IMR-90 (cell line): ENCODE data around the gene PRDM10. TPM values are rescaled to one million over a fixed set of nuclear protein-coding genes. Genes with fewer than 3 reads are reported as not detected.

Experiments
- ATAC-seq: fragments of 200-7000 bp; cut with Tn5 transposase; 2 replicates; pipeline ENCODE4 v1.9.1; 2020; ENCODE audit warnings: low read depth, mild to moderate bottlenecking, moderate library complexity
- BruUV-seq: library from RNA; stranded (reverse); fragments of 400-500 nt; replicated peaks from 2 replicates; lab custom pipeline; 2021; lab: Mats Ljungman, UMichigan
- CTCF ChIA-PET: fragments of 300-600 bp; formaldehyde crosslinking; extraction: SDS; loops from one replicate; lab custom pipeline; 2021; ENCODE audit warnings: antibody characterized with exemption; lab: Yijun Ruan, JAX
- POLR2A ChIA-PET: fragments of 300-600 bp; sonication (Branson Sonifier 250); formaldehyde crosslinking; loops from one replicate; lab custom pipeline; 2022; ENCODE audit warnings: antibody characterized with exemption; ENCODE audit not compliant: unreplicated experiment; lab: Charles Lee
- DNase-seq: peaks from one replicate; pipeline ENCODE4 v3.0.0; 2013
- H2AFZ ChIP-seq: replicated peaks from 2 replicates; pipeline ENCODE3; 2013; ENCODE audit warnings: low read length, mild to moderate bottlenecking; ENCODE audit not compliant: poor library complexity
- H2AK5ac ChIP-seq: 2 replicates; pipeline ENCODE4 v1.6.1; 2013; ENCODE audit warnings: low read depth, low read length, inconsistent platforms
- H2AK9ac ChIP-seq: replicated peaks from 2 replicates; pipeline ENCODE3; 2013; ENCODE audit warnings: mild to moderate bottlenecking, low read depth, low read length, moderate library complexity; ENCODE audit not compliant: poor library complexity
- H2BK120ac ChIP-seq: 2 replicates; pipeline ENCODE4 v1.6.1; 2013; ENCODE audit warnings: low read depth, low read length, inconsistent platforms
- H2BK15ac ChIP-seq: 3 replicates; pipeline ENCODE4 v1.6.1; 2013; ENCODE audit warnings: low read depth, low read length, inconsistent platforms
- H2BK20ac ChIP-seq: 2 replicates; pipeline ENCODE4 v1.6.1; 2013; ENCODE audit warnings: low read depth, mild to moderate bottlenecking, inconsistent platforms, low read length, moderate library complexity
- H2BK5ac ChIP-seq: 2 replicates; pipeline ENCODE4 v1.6.1; 2013; ENCODE audit warnings: mild to moderate bottlenecking, low read depth, low read length, inconsistent platforms; ENCODE audit not compliant: poor library complexity, severe bottlenecking
- H3K14ac ChIP-seq: replicated peaks from 2 replicates; pipeline ENCODE4 v1.6.1; 2013; ENCODE audit warnings: low read depth, low read length, inconsistent platforms
- H3K18ac ChIP-seq: 2 replicates; pipeline ENCODE4 v1.6.1; 2013; ENCODE audit warnings: low read depth, low read length, control low read depth
- H3K23ac ChIP-seq: 2 replicates; pipeline ENCODE4 v1.6.1; 2013; ENCODE audit warnings: low read depth, low read length, inconsistent platforms
- H3K27ac ChIP-seq: 2 replicates; pipeline ENCODE4 v1.5.1; 2013; ENCODE audit warnings: mild to moderate bottlenecking, control low read depth, low read length; ENCODE audit not compliant: insufficient read depth
- H3K27me3 ChIP-seq: 2 replicates; pipeline ENCODE4 v1.6.1; 2013; ENCODE audit warnings: low read length; ENCODE audit not compliant: control insufficient read depth, insufficient read depth
- H3K36me3 ChIP-seq: 2 replicates; pipeline ENCODE4 v1.6.1; 2013; ENCODE audit warnings: low read length, mixed read lengths; ENCODE audit not compliant: control insufficient read depth, insufficient read depth
- H3K4ac ChIP-seq: 2 replicates; pipeline ENCODE4 v1.6.1; 2013; ENCODE audit warnings: low read depth, low read length, inconsistent platforms
- H3K4me1 ChIP-seq: 2 replicates; pipeline ENCODE4 v1.6.1; 2013; ENCODE audit warnings: low read length, mixed read lengths; ENCODE audit not compliant: control insufficient read depth, insufficient read depth
- H3K4me2 ChIP-seq: 2 replicates; pipeline ENCODE4 v1.6.1; 2013; ENCODE audit warnings: low read depth, mild to moderate bottlenecking, control low read depth, low read length, moderate library complexity
- H3K4me3 ChIP-seq: 2 replicates; pipeline ENCODE4 v1.5.1; 2013; ENCODE audit warnings: low read depth, mild to moderate bottlenecking, control low read depth, low read length, moderate library complexity; ENCODE audit not compliant: insufficient read depth
- H3K56ac ChIP-seq: 2 replicates; pipeline ENCODE4 v1.6.1; 2013; ENCODE audit warnings: low read length, inconsistent platforms; ENCODE audit not compliant: insufficient read depth; ENCODE audit errors: extremely low read depth
- H3K79me1 ChIP-seq, 2 experiments: 2 replicates each; pipeline ENCODE4 v1.6.1; 2013; ENCODE audit warnings: low read length in 2 of 2, inconsistent platforms in 1 of 2, low read depth in 1 of 2
- H3K9ac ChIP-seq: 2 replicates; pipeline ENCODE4 v1.6.1; 2013; ENCODE audit warnings: low read depth, low read length, control low read depth
- H3K9me1 ChIP-seq: 2 replicates; pipeline ENCODE4 v1.6.1; 2013; ENCODE audit warnings: low read length, inconsistent platforms; ENCODE audit not compliant: insufficient read depth
- H3K9me3 ChIP-seq: 2 replicates; pipeline ENCODE4 v1.6.1; 2013; ENCODE audit warnings: low read length; ENCODE audit not compliant: control insufficient read depth, insufficient read depth
- H4K20me1 ChIP-seq: 2 replicates; pipeline ENCODE4 v1.6.1; 2013; ENCODE audit warnings: low read length, inconsistent platforms; ENCODE audit not compliant: insufficient read depth
- H4K5ac ChIP-seq: 2 replicates; pipeline ENCODE4 v1.6.1; 2013; ENCODE audit warnings: mild to moderate bottlenecking, low read depth, low read length, control low read depth
- H4K8ac ChIP-seq, 2 experiments: 2 replicates each; pipeline ENCODE4 v1.6.1; 2013; ENCODE audit warnings: low read depth in 2 of 2, low read length in 2 of 2, control low read depth in 1 of 2, inconsistent platforms in 1 of 2
- H4K91ac ChIP-seq: 2 replicates; pipeline ENCODE4 v1.6.1; 2013; ENCODE audit warnings: low read depth, low read length, inconsistent platforms; ENCODE audit not compliant: insufficient read depth
- CEBPB ChIP-seq: IDR thresholded peaks from 2 replicates; pipeline ENCODE4 v1.6.1; 2012; ENCODE audit warnings: low read depth, low read length, improper control_type of control experiment
- CHD1 ChIP-seq: IDR thresholded peaks from 2 replicates; pipeline ENCODE4 v1.6.1; 2012; ENCODE audit warnings: low read depth, low read length, improper control_type of control experiment
- MAZ ChIP-seq: IDR thresholded peaks from 2 replicates; pipeline ENCODE4 v1.6.1; 2012; ENCODE audit warnings: low read depth, mild to moderate bottlenecking, low read length, improper control_type of control experiment, moderate library complexity, borderline replicate concordance
- WGBS, 2 experiments: methylation state at CpG; one replicate each; pipeline versions ENCODE4 v1.1.5 to v1.1.7; 2013; ENCODE audit warnings: missing lambda C conversion rate in 2 of 2; ENCODE audit not compliant: insufficient read length in 1 of 2; ENCODE audit errors: extremely low coverage in 2 of 2; 5-methylcytosine and 5-hydroxymethylcytosine counted together
- dilution Hi-C: fragments of 300-500 bp; cut with HindIII; formaldehyde crosslinking; loops from one replicate; pipeline ENCODE4 v1.14.3; 2018; ENCODE audit warnings: low sequenced_read_pairs; ENCODE audit not compliant: unreplicated experiment
- in situ Hi-C: fragments of 300-500 bp; cut with MboI; formaldehyde crosslinking; loops from 3 replicates; pipeline ENCODE4 v1.14.3; 2019; ENCODE audit warnings: low sequenced_read_pairs, inconsistent platforms, mixed read lengths
- intact Hi-C: fragments of 100-400 bp; cut with micrococcal nuclease; formaldehyde crosslinking; loops from 2 replicates; pipeline ENCODE4 v1.10.0; 2022
- polyA plus RNA-seq, 3 experiments: library from polyadenylated mRNA; depleted of rRNA; stranded (reverse); fragments of >200 nt; gene quantifications; 2 replicates each; pipeline ENCODE4 v1.2.3, GENCODE V29; 2012; ENCODE audit warnings: low replicate concordance in 1 of 3
- total RNA-seq: library from RNA; depleted of rRNA; stranded (reverse); fragments of >200 nt; gene quantifications from 2 replicates; pipeline ENCODE4 v1.2.3, GENCODE V29; 2012

Gene PRDM10
- total and polyA plus RNA-seq, 2 of the 4 experiments (the other 2 are of a cell fraction), result 3.1 to 6.5 TPM

- Histone ChIP-seq H3K4me1 (peaks cover 8% of the 10 kb centered on the region), H3K9me3 (no peaks in the 10 kb centered on the region), H4K8ac (peak overlapping the region; percentile 55 to 93), H2BK20ac (peak overlapping the region; percentile 76), H2BK15ac (peak overlapping the region; percentile 73; the same call in 1 of the 3 replicates), H3K23ac (peak overlapping the region; percentile 79), H2AFZ (peak overlapping the region; percentile 72), H3K79me1 (no peaks in the 10 kb centered on the region), H2AK5ac (no peak overlapping the region), H3K4me3 (no peak overlapping the region), H2BK120ac (peak overlapping the region; percentile 86), H3K18ac (peak overlapping the region; percentile 37; the same call in 1 of the 2 replicates), H3K9me1 (peaks cover 3% of the 10 kb centered on the region), H3K56ac (0 out of 2 replicates have a peak overlapping the region, but pooled peaks have one; percentile 35), H3K4me2 (peak overlapping the region; percentile 33; the same call in 1 of the 2 replicates), H4K5ac (peak overlapping the region; percentile 86), H3K27ac (peak overlapping the region; percentile 2; the same call in 1 of the 2 replicates), H2AK9ac (no peak overlapping the region), H4K20me1 (no peaks in the 10 kb centered on the region), H3K36me3 (peaks cover 19% of the 10 kb centered on the region), H3K14ac (peak overlapping the region; percentile 93), H4K91ac (peak overlapping the region; percentile 29), H3K4ac (peak overlapping the region; percentile 80; the same call in 1 of the 2 replicates), H3K27me3 (no peaks in the 10 kb centered on the region), H2BK5ac (peak overlapping the region; percentile 87), H3K9ac (no peak overlapping the region; the same call in 1 of the 2 replicates)
- CTCF ChIA-PET, result interaction anchor here (0.6 to 0.9 kb wide), 2 partner anchors 12 to 221 kb away, joined by 3 read pairs; no protein-coding TSS in a partner anchor
- TF ChIP-seq CHD1, result no peak
- TF ChIP-seq MAZ, result no peak
- no peak for TF ChIP-seq CEBPB
- no TSS peak for BruUV-seq
- dilution Hi-C loops (no loop called here), in situ Hi-C loops (no loop called here), intact Hi-C loops (no loop called here)
- DNase-seq, result peak; percentile 63
- POLR2A ChIA-PET, result interaction anchor here (0.5 to 0.6 kb wide), 3 partner anchors 12 to 52 kb away, joined by 3 read pairs; no protein-coding TSS in a partner anchor
- 50% methylated on average over 1 of the region's 3 CpGs; no CpG with 5 or more reads in 1 of the 2 experiments for WGBS, 2 experiments
- ATAC-seq, result peak; percentile 89
Observed at GRCh38 chr11:129911298-129911697, 91.3 kb downstream of the PRDM10 start.
